Activated CD8-positive, alpha-beta memory T cell treated with anti-CD3 and anti-CD28 coated beads, Interleukin-2, amount 50 U/mL, for 24 hours (primary cell): Measurements from ENCODE around the gene SMG1.
"Not testable (repeated sequence)": the region's sequence is repeated elsewhere in the genome, so short reads cannot be mapped to it uniquely, and the experiment has no call there.

Experiments used
- DNase-seq: peaks from one replicate; pipeline ENCODE4 v3.0.0-alpha.2; 2020; ENCODE audit errors: extremely low read depth

SMG1 gene

GRCh38 chr16:18933501-18933900 lies 7.3 kb upstream of the SMG1 start:
- no peak for DNase-seq

DNA sequence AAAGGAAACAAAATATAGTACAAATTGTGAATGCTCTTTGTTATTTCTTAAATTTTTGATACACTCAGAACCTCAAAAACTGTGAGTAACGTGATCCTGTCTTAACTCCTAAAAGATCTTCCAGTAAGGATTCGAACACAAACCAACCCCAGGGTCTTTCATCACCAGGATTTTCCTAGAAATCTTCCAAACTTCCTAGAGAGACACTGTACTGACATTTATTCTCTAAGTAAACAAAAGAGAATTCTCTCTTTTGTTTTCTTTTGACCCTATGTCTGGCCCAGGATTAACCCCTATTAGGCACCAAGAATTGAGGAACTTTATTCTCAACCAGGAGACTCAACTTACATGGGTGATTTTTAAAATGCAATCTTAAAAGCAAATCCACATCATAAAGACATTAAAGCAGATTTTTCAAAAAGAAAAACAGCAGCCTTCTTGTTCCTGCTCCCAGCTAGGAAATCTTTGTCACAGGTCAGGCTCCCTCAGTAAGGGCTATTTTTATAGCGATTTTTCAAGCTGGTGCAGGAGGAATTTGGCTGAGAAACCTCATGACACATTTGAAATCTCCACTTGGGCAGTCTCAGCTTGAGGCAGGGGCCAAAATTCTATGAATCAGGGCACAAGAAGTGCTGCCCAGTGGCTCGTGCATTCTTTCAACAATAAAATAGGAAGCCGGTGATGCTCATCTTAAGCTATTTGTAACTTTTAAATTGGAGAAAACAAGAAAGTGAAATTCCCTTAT lies 6.2 kb upstream of the SMG1 start:
- DNase-seq, result no peak

- no peak for DNase-seq
These were observed 5.5 kb upstream of the SMG1 start for GRCh38 chr16:18931756-18932155.

GRCh38 chr16:18930095-18930494 lies 3.9 kb upstream of the SMG1 start:
- DNase-seq, result not testable (repeated sequence)

DNA sequence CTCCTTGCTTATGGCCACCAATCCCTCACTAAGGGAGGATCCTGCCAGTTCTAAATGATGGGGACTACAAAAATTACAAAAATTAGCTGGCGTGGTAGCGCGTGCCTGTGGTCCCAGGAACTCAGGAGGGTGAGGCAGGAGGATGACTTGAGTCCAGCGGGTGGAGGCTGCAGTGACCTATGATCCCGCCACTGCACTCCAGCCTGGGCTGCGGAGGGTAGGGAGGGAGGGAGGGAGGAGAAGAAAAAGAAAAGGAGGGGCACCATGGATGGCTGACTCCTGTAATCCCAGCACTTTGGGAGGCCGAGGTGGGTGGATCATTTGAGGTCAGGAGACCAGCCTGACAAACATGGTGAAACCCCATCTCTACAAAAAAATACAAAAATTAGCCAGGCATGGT lies 1.9 kb upstream of the SMG1 start:
- DNase-seq, result not testable (repeated sequence)

DNA sequence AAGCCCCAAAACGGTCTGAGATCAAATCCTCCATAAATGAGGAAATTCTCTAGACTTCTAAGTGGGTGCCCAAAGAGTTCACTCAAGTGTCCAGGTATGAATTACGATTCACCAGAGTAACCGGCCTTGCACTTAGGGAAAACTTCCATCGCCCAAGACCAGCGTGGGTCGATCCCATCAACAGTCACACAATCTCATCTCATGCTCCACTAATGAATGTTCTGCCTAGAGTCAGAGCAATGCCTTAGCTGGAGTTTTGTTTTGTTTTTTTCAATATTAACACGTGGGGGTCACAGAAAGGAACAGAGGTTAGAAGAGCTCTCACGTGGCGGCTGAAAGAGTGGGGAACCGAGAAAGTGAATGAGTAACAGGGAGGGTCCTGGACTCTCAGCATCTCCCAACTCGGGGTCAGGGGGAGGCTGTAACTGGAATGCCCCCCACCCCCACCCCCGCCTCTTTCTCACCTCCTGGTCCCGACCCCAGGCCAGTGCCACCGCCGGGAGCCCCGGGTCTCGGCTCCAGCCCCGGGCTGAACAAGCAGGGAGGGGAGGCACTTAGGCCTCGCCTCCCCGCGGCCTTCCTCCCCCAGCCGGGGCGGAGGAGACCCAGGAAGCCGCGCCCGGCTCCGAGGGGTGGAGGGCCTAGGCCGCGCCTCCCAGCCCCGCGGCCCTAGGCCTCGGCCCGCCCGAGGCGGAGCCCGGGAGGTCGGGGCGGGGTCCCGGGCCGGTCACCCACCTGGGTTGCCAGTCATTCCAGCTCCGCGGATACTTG lies 808 bp downstream of the SMG1 start:
- peak; percentile 15 for DNase-seq

GRCh38 chr16:18923935-18924334 lies 2.3 kb downstream of the SMG1 start:
- DNase-seq, result not testable (repeated sequence)

GRCh38 chr16:18923124-18923523 lies 3.1 kb downstream of the SMG1 start:
- not testable (repeated sequence) for DNase-seq

DNA sequence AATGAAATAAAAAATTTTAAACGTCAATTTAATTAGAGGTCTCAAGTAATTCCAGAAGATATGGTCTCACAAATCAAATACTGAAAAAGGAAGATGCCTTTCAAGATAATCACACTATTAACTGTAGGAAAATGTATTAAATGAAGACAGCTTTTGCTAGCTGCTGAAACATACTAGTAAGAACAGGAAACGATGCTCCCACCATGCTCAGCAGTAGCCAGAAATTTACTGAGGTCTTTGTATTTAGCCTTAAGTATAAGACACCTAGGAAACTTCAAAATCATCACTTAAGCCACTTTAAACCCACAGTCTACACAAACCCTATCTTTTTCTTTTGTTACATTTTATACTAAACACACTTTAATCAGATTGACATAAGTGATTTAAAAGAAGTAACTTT lies 16.6 kb downstream of the SMG1 start:
- not testable (repeated sequence) for DNase-seq

DNA sequence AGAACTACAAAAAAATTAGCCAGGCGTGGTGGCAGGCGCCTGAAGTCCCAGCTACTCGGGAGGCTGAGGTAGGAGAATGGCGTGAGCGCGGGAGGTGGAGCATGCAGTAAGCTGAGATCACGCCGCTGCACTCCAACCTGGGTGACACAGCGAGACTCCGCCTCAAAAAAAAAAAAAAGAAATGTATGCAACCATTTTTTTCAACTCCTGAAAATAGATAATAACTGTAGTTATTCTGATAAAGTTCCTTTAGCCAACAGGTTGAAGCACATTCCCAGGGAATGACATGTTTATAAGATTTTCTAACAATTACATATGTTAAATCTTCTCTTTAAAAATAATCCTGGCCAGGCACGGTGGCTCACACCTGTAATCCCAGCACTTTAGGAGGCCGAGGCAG lies 17.5 kb downstream of the SMG1 start:
- DNase-seq, result not testable (repeated sequence)

DNA sequence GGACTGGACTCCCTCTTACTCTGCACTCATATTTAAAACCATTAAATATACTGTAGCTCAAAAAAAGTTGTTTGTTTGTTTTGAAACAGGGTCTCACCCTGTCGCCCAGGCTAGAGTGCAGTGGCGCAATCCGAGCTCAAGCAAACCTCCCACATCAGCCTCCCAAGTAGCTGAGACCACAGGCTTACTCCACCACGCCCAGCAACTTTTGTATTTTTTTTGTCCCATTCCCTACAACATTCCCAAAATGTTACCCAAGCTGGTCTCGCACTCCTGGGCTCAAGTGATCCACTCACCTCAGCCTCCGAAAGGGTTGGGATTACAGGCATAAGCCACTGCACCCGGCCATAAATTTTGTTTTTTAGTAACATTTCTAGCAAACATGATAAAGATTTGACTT lies 23.4 kb downstream of the SMG1 start:
- DNase-seq, result not testable (repeated sequence)

GRCh38 chr16:18902044-18902443 lies 24.2 kb downstream of the SMG1 start:
- not testable (repeated sequence) for DNase-seq

GRCh38 chr16:18901194-18901593 lies 25.0 kb downstream of the SMG1 start:
- DNase-seq, result not testable (repeated sequence)

GRCh38 chr16:18884456-18884855 lies 41.8 kb downstream of the SMG1 start:
- DNase-seq, result not testable (repeated sequence)

DNA sequence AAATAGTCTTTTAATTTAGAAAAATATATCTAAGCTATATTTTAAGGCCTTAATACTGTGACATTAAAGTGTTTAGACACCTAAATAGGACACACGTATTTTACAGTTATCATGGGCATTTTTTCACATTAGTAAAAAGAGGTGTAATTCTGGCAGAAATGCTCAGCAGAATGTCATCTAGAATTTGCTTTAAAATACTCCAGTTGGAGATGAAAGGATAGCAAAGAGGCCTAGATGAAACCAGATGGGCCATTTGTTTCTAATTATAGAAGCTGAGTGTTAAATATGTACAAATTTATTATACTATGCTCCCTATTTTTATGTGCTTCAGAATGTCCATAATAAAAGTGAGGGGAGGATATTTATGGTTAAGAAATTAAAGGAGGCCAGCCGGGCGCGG lies 48.5 kb downstream of the SMG1 start:
- DNase-seq, result not testable (repeated sequence)

GRCh38 chr16:18877259-18877658 lies 48.9 kb downstream of the SMG1 start:
- not testable (repeated sequence) for DNase-seq

GRCh38 chr16:18876301-18876700 lies 49.9 kb downstream of the SMG1 start:
- DNase-seq, result not testable (repeated sequence)

DNA sequence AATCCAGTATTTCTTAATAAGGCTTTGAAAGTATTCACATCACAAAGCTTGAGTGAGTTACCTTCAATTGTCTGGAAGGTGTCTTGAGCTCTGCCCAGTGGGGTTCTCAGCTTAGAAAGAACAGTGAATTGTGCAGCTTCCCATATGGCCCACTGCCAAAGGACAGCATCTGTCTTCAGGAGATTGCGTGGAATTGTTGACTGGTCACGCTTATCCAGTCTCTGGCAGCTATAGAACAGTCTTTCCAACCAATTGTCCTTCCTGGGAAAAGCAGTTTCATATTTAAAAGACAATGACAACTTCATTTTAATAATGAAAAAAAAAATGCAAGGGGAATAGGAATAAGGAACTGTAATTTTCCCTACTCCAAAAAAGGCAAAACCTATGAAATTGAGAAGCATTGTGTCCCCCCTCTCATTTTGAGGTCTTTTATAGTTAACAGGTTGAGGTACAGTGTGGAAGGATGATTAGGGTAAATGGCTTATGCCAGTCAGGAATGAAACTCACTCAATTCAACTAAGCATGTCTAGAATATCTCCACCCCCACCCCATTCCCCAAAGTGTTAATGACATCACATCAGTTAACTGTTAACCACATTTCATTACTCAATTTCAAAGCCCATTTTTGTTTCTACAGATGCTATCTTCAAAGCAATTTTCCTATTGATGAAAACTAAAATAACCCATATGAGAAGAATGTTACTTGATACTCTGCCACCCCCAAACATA lies 57.0 kb downstream of the SMG1 start:
- DNase-seq, result not testable (repeated sequence)

- DNase-seq, result not testable (repeated sequence)
These were observed 59.9 kb downstream of the SMG1 start for GRCh38 chr16:18866277-18866823.

DNA sequence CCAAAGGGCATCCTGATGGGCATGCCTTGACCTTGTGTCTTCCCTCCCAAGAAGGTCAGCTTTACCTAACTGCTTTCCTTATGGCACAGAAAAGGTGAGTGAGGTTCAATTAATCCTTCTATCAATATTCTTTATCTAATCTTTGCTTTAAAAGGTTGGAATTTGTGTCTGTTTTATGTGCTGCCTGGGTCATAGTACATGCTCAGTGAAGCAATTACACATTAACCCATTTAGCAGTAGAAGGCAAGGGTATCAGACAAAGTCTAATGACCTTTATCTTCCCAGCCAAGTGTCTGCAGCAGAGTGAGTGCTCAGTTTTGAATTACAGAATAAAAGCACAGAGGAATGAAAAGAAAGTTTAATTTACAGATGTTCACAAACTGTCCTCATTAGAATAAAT lies 63.3 kb downstream of the SMG1 start:
- not testable (repeated sequence) for DNase-seq

DNA sequence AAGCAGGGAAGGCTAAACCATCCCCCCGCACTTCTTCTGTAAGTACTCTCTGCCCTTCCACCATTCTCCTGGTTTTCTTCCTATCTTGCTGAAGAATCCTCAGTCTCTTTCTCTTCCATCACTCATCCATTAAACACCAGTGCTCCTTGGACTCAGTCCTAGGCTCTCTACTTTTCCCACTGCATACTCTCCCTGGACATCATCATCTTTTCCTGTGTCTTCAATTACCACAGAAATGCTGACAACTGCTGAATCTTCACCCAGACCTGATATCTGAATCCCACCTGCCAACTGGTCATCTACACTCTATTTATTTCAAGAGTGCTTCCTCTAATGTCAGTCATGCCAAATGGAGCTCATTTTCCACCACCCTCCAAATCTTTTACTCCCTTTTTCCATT lies 71.0 kb downstream of the SMG1 start:
- DNase-seq, result no peak

GRCh38 chr16:18853694-18854093 lies 72.5 kb downstream of the SMG1 start:
- DNase-seq, result no peak
